Mesenchymal stem cell (in vitro differentiated cells and primary cell): ENCODE results near the gene NPAS3.

Source experiments
- DNase-seq: peaks from one replicate; pipeline ENCODE4 v3.0.0-alpha.2; 2013
- H2AFZ ChIP-seq: one replicate; pipeline ENCODE4 v1.6.1; 2013; ENCODE audit warnings: low read depth, mild to moderate bottlenecking, control low read depth, inconsistent platforms, low read length, moderate library complexity
- H2AK5ac ChIP-seq: 2 replicates; pipeline ENCODE4 v1.6.1; 2013; ENCODE audit warnings: low read length, moderate library complexity, mild to moderate bottlenecking, inconsistent platforms; ENCODE audit not compliant: severe bottlenecking
- H2BK120ac ChIP-seq: one replicate; pipeline ENCODE4 v1.6.1; 2013; ENCODE audit warnings: low read depth, mild to moderate bottlenecking, inconsistent platforms, low read length, moderate library complexity
- H2BK12ac ChIP-seq, 2 experiments: one replicate each; pipeline ENCODE4 v1.6.1; 2013; ENCODE audit warnings: inconsistent platforms in 2 of 2, low read length in 2 of 2, mild to moderate bottlenecking in 2 of 2, moderate library complexity in 2 of 2, control low read depth in 1 of 2
- H2BK15ac ChIP-seq: one replicate; pipeline ENCODE4 v1.6.1; 2013; ENCODE audit warnings: mild to moderate bottlenecking, low read depth, inconsistent platforms; ENCODE audit not compliant: poor library complexity, severe bottlenecking
- H2BK5ac ChIP-seq: 2 replicates; pipeline ENCODE4 v1.6.1; 2013; ENCODE audit warnings: low read depth, mild to moderate bottlenecking, low read length, control low read depth, inconsistent platforms; ENCODE audit not compliant: poor library complexity, severe bottlenecking
- H3K14ac ChIP-seq, 2 experiments: one replicate each; pipeline ENCODE4 v1.6.1; 2013; ENCODE audit warnings: inconsistent platforms in 2 of 2, low read length in 2 of 2, control low read depth in 1 of 2, mild to moderate bottlenecking in 1 of 2, moderate library complexity in 1 of 2
- H3K18ac ChIP-seq, 2 experiments: one replicate each; pipeline ENCODE4 v1.6.1; 2013; ENCODE audit warnings: inconsistent platforms in 2 of 2, low read length in 2 of 2, control low read depth in 1 of 2, low read depth in 1 of 2, mild to moderate bottlenecking in 1 of 2
- H3K23ac ChIP-seq, 2 experiments: one replicate each; pipeline ENCODE4 v1.6.1; 2013; ENCODE audit warnings: inconsistent platforms in 2 of 2, low read length in 2 of 2, mild to moderate bottlenecking in 2 of 2, moderate library complexity in 2 of 2, control low read depth in 1 of 2
- H3K27ac ChIP-seq: 2 replicates; pipeline ENCODE4 v1.5.1; 2013; ENCODE audit warnings: mild to moderate bottlenecking, moderate library complexity, low read length, control low read depth, inconsistent platforms; ENCODE audit not compliant: poor library complexity, severe bottlenecking
- H3K27me3 ChIP-seq, 2 experiments: 2 replicates each; pipeline versions ENCODE4 v1.6.1 to v1.7.0; 2013; ENCODE audit warnings: low read length in 2 of 2, mild to moderate bottlenecking in 2 of 2, moderate library complexity in 2 of 2, control low read depth in 1 of 2, inconsistent platforms in 1 of 2; ENCODE audit not compliant: control insufficient read depth in 1 of 2, insufficient read depth in 1 of 2
- H3K36me3 ChIP-seq, 2 experiments: 2 replicates each; pipeline versions ENCODE4 v1.6.1 to v1.7.0; 2013; ENCODE audit warnings: low read length in 2 of 2, control low read depth in 1 of 2, inconsistent platforms in 1 of 2, low read depth in 1 of 2, mild to moderate bottlenecking in 1 of 2; ENCODE audit not compliant: insufficient read depth in 2 of 2, control insufficient read depth in 1 of 2
- H3K4ac ChIP-seq, 2 experiments: one replicate each; pipeline ENCODE4 v1.6.1; 2013; ENCODE audit warnings: inconsistent platforms in 2 of 2, low read length in 2 of 2, mild to moderate bottlenecking in 2 of 2, moderate library complexity in 2 of 2, control low read depth in 1 of 2, low read depth in 1 of 2
- H3K4me1 ChIP-seq: 2 replicates; pipeline ENCODE4 v1.6.1; 2013; ENCODE audit warnings: low read depth, low read length, control low read depth; ENCODE audit not compliant: control insufficient read depth, insufficient read depth
- H3K4me2 ChIP-seq: 2 replicates; pipeline ENCODE4 v1.6.1; 2013; ENCODE audit warnings: low read length, mild to moderate bottlenecking, inconsistent platforms; ENCODE audit not compliant: poor library complexity, severe bottlenecking
- H3K4me3 ChIP-seq, 2 experiments: 2 replicates each; pipeline versions ENCODE4 v1.5.1 to v1.7.0; 2013; ENCODE audit warnings: low read length in 2 of 2, mild to moderate bottlenecking in 2 of 2, control low read depth in 1 of 2, low read depth in 1 of 2; ENCODE audit not compliant: insufficient read depth in 1 of 2
- H3K79me1 ChIP-seq: replicated peaks from 2 replicates; pipeline ENCODE4 v1.6.1; 2013; ENCODE audit warnings: mild to moderate bottlenecking, control low read depth, low read length, inconsistent platforms; ENCODE audit not compliant: poor library complexity, severe bottlenecking
- H3K9ac ChIP-seq: 2 replicates; pipeline ENCODE4 v1.7.0; 2013; ENCODE audit warnings: mild to moderate bottlenecking, low read length, moderate library complexity
- H3K9me3 ChIP-seq: 2 replicates; pipeline ENCODE4 v1.7.0; 2013; ENCODE audit warnings: mild to moderate bottlenecking, low read length; ENCODE audit not compliant: control insufficient read depth
- H4K8ac ChIP-seq: one replicate; pipeline ENCODE4 v1.6.1; 2013; ENCODE audit warnings: inconsistent platforms, mild to moderate bottlenecking, low read length, moderate library complexity
- H4K91ac ChIP-seq: one replicate; pipeline ENCODE4 v1.6.1; 2013; ENCODE audit warnings: mild to moderate bottlenecking, low read length, inconsistent platforms
- WGBS: methylation state at CpG from one replicate; pipeline ENCODE4 v1.1.7; 2013; ENCODE audit warnings: mixed read lengths; 5-methylcytosine and 5-hydroxymethylcytosine counted together

NPAS3 gene

GRCh38 chr14:33568935-33569579, 630.4 kb downstream of the NPAS3 start:
- Histone ChIP-seq H2BK5ac (no peak overlapping the region), H3K14ac (no peak overlapping the region), H3K36me3 (no peaks in the 10 kb centered on the region), H3K18ac (peak overlapping the region in 1 of 2 experiments; percentile 19), H3K4ac (no peak overlapping the region), H3K9me3 (no peaks in the 10 kb centered on the region), H2AK5ac (no peak overlapping the region), H3K23ac (no peak overlapping the region), H2BK120ac (no peak overlapping the region), H4K8ac (no peak overlapping the region), H2BK12ac (no peak overlapping the region), H3K4me1 (peaks cover 2% of the 10 kb centered on the region), H3K27ac (no peak overlapping the region), H3K79me1 (no peaks in the 10 kb centered on the region), H3K9ac (no peak overlapping the region), H2BK15ac (no peak overlapping the region), H2AFZ (no peak overlapping the region), H4K91ac (no peak overlapping the region), H3K4me2 (no peak overlapping the region), H3K27me3 (no peaks in the 10 kb centered on the region), H3K4me3 (no peak overlapping the region)
- WGBS: 33% methylated on average over 3 of the region's 3 CpGs
- DNase-seq: peak; percentile 41

GRCh38 chr14:33569821-33570687, 631.4 kb downstream of the NPAS3 start:
- H2BK15ac ChIP-seq: no peak overlapping the region
- H2BK12ac ChIP-seq: no peak overlapping the region
- peak; percentile 59 for DNase-seq
- no peak overlapping the region for H2AK5ac ChIP-seq
- H3K79me1 ChIP-seq: no peaks in the 10 kb centered on the region
- H3K4me2 ChIP-seq: no peak overlapping the region
- no peaks in the 10 kb centered on the region for H3K4me1 ChIP-seq
- H3K27me3 ChIP-seq: no peaks in the 10 kb centered on the region
- no peaks in the 10 kb centered on the region for H3K9me3 ChIP-seq
- no peak overlapping the region for H3K27ac ChIP-seq
- no peak overlapping the region for H3K23ac ChIP-seq
- H4K91ac ChIP-seq: no peak overlapping the region
- no peak overlapping the region for H3K18ac ChIP-seq
- H2AFZ ChIP-seq: no peak overlapping the region
- WGBS: 51% methylated on average over 9 of the region's 10 CpGs
- no peak overlapping the region for H3K4ac ChIP-seq
- no peaks in the 10 kb centered on the region for H3K36me3 ChIP-seq
- H3K14ac ChIP-seq: no peak overlapping the region
- no peak overlapping the region for H2BK5ac ChIP-seq
- H3K4me3 ChIP-seq: no peak overlapping the region
- H2BK120ac ChIP-seq: no peak overlapping the region
- no peak overlapping the region for H3K9ac ChIP-seq
- no peak overlapping the region for H4K8ac ChIP-seq

- H3K27ac ChIP-seq: no peak overlapping the region
- no peak overlapping the region for H2BK5ac ChIP-seq
- H2BK12ac ChIP-seq: no peak overlapping the region
- no peak overlapping the region for H3K4me3 ChIP-seq
- no peak overlapping the region for H3K14ac ChIP-seq
- no peak overlapping the region for H2BK15ac ChIP-seq
- H4K8ac ChIP-seq: no peak overlapping the region
- H3K36me3 ChIP-seq: no peaks in the 10 kb centered on the region
- H3K23ac ChIP-seq: no peak overlapping the region
- H3K9ac ChIP-seq: no peak overlapping the region
- H3K9me3 ChIP-seq: no peaks in the 10 kb centered on the region
- H3K27me3 ChIP-seq: no peaks in the 10 kb centered on the region
- 79% methylated on average over 4 of the region's 5 CpGs for WGBS
- no peak overlapping the region for H3K4me2 ChIP-seq
- H2BK120ac ChIP-seq: no peak overlapping the region
- no peak for DNase-seq
- H3K18ac ChIP-seq: peak overlapping the region in 1 of 2 experiments; percentile 63
- no peak overlapping the region for H4K91ac ChIP-seq
- H2AK5ac ChIP-seq: no peak overlapping the region
- no peak overlapping the region for H3K4ac ChIP-seq
- H2AFZ ChIP-seq: no peak overlapping the region
- H3K79me1 ChIP-seq: no peaks in the 10 kb centered on the region
- no peaks in the 10 kb centered on the region for H3K4me1 ChIP-seq
Observed at GRCh38 chr14:33570694-33571310, 632.1 kb downstream of the NPAS3 start.

- Histone ChIP-seq H3K27ac (no peak overlapping the region), H3K36me3 (no peaks in the 10 kb centered on the region), H2BK120ac (no peak overlapping the region), H3K23ac (no peak overlapping the region), H4K91ac (no peak overlapping the region), H3K4me1 (no peaks in the 10 kb centered on the region), H3K9me3 (no peaks in the 10 kb centered on the region), H2BK15ac (no peak overlapping the region), H2AK5ac (no peak overlapping the region), H3K14ac (no peak overlapping the region), H3K9ac (no peak overlapping the region), H3K4ac (no peak overlapping the region), H3K27me3 (no peaks in the 10 kb centered on the region), H2BK5ac (no peak overlapping the region), H3K4me2 (no peak overlapping the region), H3K18ac (no peak overlapping the region), H4K8ac (no peak overlapping the region), H3K4me3 (no peak overlapping the region), H2AFZ (no peak overlapping the region), H3K79me1 (no peaks in the 10 kb centered on the region), H2BK12ac (no peak overlapping the region)
- no peak for DNase-seq
- 84% methylated on average over 3 of the region's 3 CpGs for WGBS
Observed at GRCh38 chr14:33573301-33573880, 634.7 kb downstream of the NPAS3 start.
